ENCODE measurements around the gene NECTIN2. TPM values are rescaled to one million over a fixed set of nuclear protein-coding genes. Genes with fewer than 3 reads are reported as not detected.

NECTIN2 gene
- total and polyA plus RNA-seq, 4 donors: 76.9 to 117 (median 94.0) TPM

DNA sequence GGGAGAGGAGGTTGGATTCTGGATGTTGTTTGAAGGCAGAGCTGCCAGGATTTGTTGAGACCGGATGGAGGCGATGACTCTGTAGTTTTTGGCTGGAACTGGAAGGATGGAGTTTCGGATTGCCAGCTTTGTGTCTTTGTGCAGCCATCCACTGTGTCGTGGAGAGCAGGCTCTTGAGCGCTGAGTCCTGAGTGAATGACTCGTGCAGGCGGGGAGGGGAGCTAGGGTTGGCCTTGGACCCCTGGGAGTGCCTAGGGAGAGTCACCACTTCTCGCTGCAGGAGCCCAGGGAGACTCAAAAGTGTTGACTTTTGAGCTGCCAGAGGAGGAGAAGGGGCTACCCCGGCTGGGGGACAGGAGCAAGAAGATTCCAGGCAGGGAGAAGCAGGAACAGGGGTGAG lies 48.8 kb downstream of the NECTIN2 start:
- TF ChIP-seq, protein P1, sequence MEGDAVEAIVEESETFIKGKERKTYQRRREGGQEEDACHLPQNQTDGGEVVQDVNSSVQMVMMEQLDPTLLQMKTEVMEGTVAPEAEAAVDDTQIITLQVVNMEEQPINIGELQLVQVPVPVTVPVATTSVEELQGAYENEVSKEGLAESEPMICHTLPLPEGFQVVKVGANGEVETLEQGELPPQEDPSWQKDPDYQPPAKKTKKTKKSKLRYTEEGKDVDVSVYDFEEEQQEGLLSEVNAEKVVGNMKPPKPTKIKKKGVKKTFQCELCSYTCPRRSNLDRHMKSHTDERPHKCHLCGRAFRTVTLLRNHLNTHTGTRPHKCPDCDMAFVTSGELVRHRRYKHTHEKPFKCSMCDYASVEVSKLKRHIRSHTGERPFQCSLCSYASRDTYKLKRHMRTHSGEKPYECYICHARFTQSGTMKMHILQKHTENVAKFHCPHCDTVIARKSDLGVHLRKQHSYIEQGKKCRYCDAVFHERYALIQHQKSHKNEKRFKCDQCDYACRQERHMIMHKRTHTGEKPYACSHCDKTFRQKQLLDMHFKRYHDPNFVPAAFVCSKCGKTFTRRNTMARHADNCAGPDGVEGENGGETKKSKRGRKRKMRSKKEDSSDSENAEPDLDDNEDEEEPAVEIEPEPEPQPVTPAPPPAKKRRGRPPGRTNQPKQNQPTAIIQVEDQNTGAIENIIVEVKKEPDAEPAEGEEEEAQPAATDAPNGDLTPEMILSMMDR (IDR thresholded peaks at IDR 0.05; ENCODE audit: control extremely low read depth, extremely low read depth): no peak
- H3K36me3 ChIP-seq (ENCODE audit: control insufficient read depth in 4 of 4, insufficient read depth in 4 of 4, low read length in 4 of 4): peaks cover 19 to 47% (median 25%) of the 10 kb centered on the region in 4 donors
- no peaks in the 10 kb centered on the region for H3K9me3 ChIP-seq (ENCODE audit: control insufficient read depth in 4 of 4, insufficient read depth in 3 of 4, low read length in 3 of 4)

DNA sequence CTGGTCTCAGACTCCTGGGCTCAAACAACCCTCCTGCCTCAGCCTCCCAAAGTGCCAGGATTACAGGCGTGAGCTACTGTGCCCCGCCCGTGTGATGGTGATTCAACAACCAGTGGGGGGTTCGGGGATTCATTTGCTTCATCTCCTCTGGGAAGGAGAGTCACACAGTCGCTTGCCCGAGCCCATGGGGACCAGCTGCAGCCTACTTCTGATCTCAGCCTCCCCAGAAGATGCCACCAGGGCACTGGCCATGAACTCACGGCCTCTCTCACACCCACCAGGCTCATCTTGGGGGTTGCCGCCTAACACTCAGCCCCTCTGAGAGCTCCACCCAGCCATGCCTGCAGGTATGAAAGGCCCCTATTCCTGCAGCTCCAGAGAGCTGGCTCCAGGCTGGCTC lies 51.7 kb downstream of the NECTIN2 start:
- no peak overlapping the region for H3K4me3 ChIP-seq
- no peaks in the 10 kb centered on the region for H3K9me3 ChIP-seq (ENCODE audit: control insufficient read depth in 4 of 4, insufficient read depth in 3 of 4, low read length in 3 of 4)
- H3K27ac ChIP-seq (ENCODE audit: low read depth in 1 of 2, low read length in 1 of 2): no peak overlapping the region
- TF ChIP-seq, protein P1 (IDR thresholded peaks at IDR 0.05; ENCODE audit: control extremely low read depth, extremely low read depth): no peak
- no peaks in the 10 kb centered on the region for H3K4me1 ChIP-seq (ENCODE audit: control insufficient read depth in 5 of 5, insufficient read depth in 5 of 5, low read length in 5 of 5)
- H3K27me3 ChIP-seq (ENCODE audit: control insufficient read depth in 3 of 3, insufficient read depth in 3 of 3, low read length in 2 of 3): no peaks in the 10 kb centered on the region
- peaks cover 32 to 64% (median 34%) of the 10 kb centered on the region in 4 donors for H3K36me3 ChIP-seq (ENCODE audit: control insufficient read depth in 4 of 4, insufficient read depth in 4 of 4, low read length in 4 of 4)
- 94 to 95% methylated on average over 8 of the region's 8 CpGs for WGBS, 2 donors
- no peak for DNase-seq
- no peak for ATAC-seq (ENCODE audit: insufficient read depth, low FRiP score)
- no peak overlapping the region for H3K9ac ChIP-seq (ENCODE audit: insufficient read depth in 1 of 2, low read length in 2 of 2)

More for the DNA sequence above, 48.8 kb downstream of the NECTIN2 start:
- peaks cover 4 to 13% (median 5%) of the 10 kb centered on the region in 5 donors for H3K4me1 ChIP-seq (ENCODE audit: control insufficient read depth in 5 of 5, insufficient read depth in 5 of 5, low read length in 5 of 5)
- H3K27me3 ChIP-seq (ENCODE audit: control insufficient read depth in 3 of 3, insufficient read depth in 3 of 3, low read length in 2 of 3): no peaks in the 10 kb centered on the region
- no peak overlapping the region for H3K9ac ChIP-seq (ENCODE audit: insufficient read depth in 1 of 2, low read length in 2 of 2)
- H3K27ac ChIP-seq (ENCODE audit: low read depth in 1 of 2, low read length in 1 of 2): no peak overlapping the region
- DNase-seq (no peak), ATAC-seq (ENCODE audit: insufficient read depth, low FRiP score) (no peak)
- 78 to 86% methylated on average over 9 of the region's 9 CpGs for WGBS, 2 donors
- no peak overlapping the region for H3K4me3 ChIP-seq

DNA sequence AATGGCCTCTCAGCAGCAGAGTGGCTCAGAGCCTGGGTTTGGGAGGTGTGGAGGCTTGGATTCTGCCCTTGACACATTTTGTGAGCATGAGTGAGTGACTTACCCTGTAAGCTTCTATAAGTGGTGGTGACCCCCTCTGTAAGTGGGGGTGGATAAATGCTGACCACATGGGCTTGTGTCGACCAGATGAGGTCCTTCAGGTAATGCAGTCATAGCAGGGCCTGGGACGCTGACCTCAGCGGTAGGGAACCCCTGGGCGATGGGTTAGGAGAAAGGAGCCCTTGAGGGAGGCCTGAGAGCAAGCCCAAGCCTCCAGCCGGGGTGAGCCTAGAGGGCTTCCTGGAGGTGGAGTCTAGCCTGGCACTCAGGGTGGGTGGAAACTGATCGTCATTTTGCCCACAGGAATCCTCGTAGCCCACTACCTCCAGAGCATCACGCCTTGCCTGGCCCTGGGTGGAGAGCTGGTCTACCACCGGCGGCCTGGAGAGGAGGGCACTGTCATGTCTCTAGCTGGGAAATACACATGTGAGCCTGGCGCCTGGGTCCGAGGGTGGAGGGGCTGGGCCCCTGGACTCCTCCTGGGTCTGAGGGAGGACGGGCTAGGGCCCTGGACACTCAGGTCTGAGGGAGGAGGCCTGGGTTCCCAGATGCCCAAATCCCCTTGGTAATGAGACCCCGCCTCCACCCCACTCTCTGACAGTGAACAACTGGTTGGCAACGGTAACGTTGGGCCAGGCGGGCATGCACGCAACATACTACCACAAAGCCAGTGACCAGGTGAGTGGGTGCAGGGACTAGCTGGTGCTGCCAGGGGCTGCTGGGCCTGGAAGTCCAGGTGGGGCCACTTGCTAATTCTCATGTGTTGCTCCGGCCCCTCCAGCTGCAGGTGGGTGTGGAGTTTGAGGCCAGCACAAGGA lies 54.5 kb downstream of the NECTIN2 start:
- Histone ChIP-seq H3K27me3 (ENCODE audit: control insufficient read depth in 3 of 3, insufficient read depth in 3 of 3, low read length in 2 of 3) (no peaks in the 10 kb centered on the region), H3K27ac (ENCODE audit: low read depth in 1 of 2, low read length in 1 of 2) (no peak overlapping the region), H3K4me1 (ENCODE audit: control insufficient read depth in 5 of 5, insufficient read depth in 5 of 5, low read length in 5 of 5) (peaks cover 0 to 8% (median 0%) of the 10 kb centered on the region in 5 donors), H3K9ac (ENCODE audit: insufficient read depth in 1 of 2, low read length in 2 of 2) (no peak overlapping the region), H3K36me3 (ENCODE audit: control insufficient read depth in 4 of 4, insufficient read depth in 4 of 4, low read length in 4 of 4) (peaks cover 19 to 47% (median 27%) of the 10 kb centered on the region in 4 donors), H3K4me3 (no peak overlapping the region), H3K9me3 (ENCODE audit: control insufficient read depth in 4 of 4, insufficient read depth in 3 of 4, low read length in 3 of 4) (no peaks in the 10 kb centered on the region)
- 91 to 96% methylated on average over 19 of the region's 19 CpGs for WGBS, 2 donors
- TF ChIP-seq, protein P1 (IDR thresholded peaks at IDR 0.05; ENCODE audit: control extremely low read depth, extremely low read depth): no peak
- no peak for DNase-seq
- no peak for ATAC-seq (ENCODE audit: insufficient read depth, low FRiP score)
